HuH-7.5 (cell line): ENCODE results near the gene LHX4.

Source experiments
- DNase-seq: peaks from one replicate; pipeline ENCODE4 v3.0.0; 2011; ENCODE audit warnings: low spot score

LHX4 gene

DNA sequence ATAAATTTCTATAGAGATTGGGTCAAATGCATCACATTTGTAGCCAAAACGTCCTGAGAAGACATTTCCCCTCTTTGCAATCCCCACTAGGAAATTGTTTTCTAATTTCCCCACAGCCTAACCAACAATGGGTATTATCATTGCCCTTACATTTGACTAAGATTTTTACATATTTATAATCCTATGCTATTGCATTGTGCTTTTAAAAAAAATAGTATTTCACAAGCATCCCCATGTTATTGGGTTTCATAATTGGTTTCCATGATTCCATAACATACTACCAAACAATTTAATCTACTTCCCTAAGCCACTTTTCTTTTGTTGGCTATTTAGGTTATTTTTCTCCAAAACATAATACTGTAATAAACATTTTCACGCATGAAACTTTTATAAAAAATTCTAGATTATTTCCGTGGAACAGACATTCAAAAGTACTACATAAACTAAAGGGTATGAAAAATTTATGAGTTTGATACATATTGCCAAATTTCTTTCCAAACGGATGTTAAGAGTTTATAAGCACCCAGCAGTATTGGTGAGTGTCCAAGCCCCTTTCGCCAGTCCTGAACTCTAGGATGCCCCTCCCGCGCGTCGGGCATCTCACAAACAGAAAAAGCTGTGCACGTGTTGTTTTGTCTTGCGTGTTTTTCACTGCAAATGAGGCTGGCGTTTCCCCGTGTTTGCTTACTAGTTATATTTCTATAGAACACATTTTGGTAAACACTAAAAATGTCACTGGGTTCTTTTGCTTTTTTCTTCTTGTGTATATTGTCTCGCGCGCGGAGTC lies 2.0 kb upstream of the LHX4 start:
- DNase-seq = no peak

DNA sequence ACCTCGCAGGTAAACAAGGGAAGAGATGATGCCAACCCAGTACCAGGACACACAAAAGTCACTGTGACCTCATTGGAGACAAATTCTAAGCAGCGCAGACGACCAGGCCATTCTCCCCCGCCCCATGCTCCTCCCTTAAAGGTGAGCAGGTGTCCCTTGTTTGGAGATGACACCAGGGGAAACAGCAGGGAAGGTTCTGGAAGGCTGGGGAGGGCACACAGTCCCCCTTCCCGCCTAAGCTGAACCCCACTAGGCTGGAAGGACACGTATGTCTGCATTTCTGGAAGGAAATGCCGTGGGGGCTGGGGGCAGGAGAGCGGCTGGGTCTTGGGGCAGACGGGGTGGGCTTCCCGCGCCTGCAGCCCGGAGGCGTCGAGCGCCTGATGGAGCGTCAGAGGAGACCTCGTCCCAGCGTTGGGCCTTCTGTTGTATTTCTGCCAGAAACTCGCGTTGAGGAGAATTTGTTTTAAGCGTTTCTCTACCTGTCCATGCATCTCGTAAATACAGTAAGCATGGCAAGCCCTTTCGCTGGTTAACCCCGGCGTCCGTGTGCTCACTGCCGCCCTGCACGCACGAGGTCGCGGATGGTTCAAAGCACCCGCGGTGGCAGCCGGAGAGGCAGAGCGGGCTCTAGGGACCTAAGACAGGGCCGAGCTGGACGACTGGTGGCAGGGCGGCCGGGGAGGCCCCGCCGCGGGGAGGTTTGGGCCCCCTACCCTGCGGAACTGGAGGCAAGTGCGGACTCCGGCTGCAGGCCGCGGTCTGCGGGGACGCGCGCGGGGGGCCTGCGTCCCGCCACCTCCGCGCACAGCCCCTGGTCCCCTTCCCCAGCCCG lies 1.2 kb upstream of the LHX4 start:
- DNase-seq = peak; percentile 68

DNA sequence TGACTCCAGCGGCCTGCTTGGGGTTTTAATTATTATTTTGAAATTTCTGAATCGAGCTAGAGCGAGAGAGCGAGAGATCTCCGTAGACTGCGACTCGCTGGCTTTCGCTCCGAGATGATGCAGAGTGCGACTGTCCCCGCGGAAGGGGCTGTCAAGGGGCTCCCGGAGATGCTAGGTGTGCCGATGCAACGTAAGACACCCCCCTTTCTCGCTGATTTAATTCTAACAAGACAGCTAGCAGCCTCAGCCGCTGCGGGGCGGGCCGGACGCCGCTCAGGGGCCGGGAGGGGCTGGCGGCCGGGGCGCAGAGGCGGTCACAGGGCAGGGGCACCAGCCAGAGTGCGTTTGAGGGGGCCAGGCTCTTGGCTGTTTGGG lies 339 bp downstream of the LHX4 start:
- no peak for DNase-seq

DNA sequence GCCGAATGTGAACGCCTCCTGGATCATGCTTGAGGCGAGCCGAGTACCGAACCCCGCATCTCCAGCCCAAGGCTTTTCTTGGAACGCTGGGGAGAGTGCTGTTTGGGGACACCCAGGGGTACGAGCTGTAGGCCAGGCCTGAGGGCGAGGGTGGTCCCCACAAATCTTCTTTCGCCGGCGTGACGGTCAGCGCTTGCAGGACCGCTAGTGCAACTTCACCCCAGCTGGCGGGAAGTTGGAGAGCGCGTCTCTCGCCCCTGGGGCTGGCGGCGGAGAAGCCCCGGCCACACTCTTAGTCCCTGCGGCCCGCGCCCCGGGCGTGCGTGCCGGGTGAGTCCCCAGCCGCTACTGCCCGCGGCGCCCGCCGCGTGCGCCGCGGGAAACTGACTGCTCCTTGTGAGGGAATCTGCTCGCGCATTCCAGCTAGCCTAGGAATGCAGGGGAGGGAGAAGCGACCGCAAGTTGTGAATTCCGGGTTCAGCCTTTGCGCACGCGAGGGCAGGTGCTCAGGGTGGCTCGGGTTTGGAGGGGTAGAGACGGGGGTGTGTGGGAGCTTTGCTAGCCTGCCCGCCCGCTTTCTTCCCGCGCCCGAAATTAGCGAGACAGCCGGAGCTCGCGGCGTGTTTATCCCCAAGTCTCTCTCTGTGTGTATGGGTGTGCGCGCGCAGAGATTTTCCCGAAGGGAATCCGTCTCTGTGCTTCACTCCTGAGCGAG lies 884 bp downstream of the LHX4 start:
- peak; percentile 54 for DNase-seq

GRCh38 chr1:180231506-180231921 lies 1.4 kb downstream of the LHX4 start:
- peak; percentile 85 for DNase-seq

DNA sequence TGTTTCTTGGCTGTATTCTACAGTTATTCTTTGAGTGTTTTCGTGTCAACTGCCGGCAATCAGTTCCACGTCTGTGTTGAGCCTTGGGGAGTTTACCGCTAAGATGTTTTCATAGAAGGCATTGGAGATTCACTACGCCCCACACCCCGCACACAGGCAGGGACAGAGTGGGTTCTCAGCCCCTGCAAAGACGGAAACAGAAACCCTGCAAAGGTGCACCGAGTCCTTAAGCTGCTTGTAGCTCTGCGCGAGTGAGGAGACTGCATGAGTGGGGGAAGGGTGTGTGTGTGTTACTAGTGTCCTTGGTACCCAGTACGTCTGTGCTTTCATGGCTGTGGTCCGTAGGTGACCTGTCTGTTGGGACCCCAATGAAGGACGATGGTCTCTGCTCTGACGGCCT lies 1.9 kb downstream of the LHX4 start:
- DNase-seq = no peak

DNA sequence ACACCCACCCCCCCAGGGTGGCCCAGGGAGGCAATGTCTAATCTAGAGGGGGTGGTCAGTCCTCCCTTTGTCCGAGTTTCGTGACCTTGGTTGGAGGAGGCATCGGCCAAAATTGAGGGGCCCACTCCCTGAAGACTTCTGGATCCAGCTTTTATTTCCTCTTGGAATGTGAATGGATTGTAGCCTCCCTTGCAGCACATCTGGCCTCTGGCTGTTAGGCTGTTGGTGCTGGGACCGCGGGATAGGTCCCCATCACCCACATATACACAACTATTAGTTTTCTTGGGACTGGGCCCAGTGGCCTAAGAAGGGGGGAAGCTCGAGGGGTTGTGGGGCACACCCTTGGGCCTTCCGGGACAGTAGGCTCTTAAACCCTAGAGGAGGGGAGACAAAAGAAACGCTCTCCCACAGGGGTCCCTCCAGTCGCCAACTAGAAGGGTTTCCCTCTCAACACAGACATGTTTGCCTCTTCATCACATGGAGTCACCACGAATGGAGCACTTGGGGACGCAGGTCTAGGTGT lies 2.5 kb downstream of the LHX4 start:
- no peak for DNase-seq

DNA sequence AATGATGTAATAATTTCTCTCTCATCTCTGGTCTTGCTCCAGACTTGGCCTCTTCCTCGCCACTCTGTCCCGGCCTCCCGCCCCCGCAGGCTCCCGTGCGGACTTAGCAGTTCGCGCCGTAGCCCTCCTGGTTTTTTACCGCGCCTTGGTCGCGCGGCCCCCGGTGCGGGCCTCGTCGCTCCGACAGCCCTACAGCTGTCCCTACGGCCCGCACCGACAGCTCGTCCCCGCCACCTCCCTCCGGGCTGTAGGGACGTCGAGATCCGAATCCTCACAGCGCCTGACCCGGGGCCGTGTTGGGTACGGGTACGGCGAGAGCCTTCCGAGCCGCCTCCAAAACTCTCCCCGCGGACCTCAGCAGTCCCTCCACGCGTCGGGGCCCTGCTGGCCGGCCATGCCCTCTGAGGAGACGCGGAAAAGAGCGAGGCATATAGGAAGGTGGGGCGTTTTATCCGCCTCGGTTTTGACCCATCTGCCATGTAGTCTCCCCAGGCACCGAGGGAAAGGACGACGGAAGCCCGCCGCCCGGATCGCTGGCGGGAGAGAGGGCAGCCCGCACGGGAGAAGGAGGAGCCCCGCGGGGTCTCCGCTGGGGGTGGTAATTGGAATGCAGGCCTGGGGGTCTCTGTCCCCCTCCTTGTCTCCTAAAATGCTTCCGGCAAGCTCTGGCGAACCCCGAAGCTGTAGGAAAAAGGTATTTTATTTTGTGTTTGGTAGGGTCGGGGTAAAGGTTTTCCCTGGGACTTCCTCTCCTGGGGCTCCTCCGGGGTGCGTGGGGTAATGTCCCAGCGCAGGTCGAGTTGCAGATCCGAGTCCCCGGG lies 3.3 kb downstream of the LHX4 start:
- no peak for DNase-seq

GRCh38 chr1:180234369-180235076 lies 4.5 kb downstream of the LHX4 start:
- DNase-seq = peak; percentile 63

DNA sequence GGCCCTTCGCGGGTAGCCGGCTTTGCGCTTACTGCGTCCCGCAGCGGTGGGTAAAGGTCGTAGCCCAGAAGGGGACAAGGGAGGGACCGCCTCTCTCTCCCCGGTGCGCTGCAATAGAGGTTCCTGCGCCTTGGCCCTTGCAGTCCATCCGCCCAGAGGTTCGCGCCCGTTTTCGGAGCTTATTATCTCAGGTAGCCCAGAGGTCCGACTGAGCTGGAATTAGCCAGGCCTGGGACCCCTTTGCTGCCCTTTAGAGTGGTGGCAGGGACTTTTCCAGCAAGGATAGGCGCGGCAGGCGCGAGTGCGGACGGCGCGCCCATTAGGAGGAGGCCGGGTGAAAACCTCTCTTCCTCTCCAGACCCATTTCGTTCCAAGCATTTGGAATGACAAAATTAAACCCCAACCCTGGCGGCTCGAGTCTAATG lies 5.0 kb downstream of the LHX4 start:
- no peak for DNase-seq

DNA sequence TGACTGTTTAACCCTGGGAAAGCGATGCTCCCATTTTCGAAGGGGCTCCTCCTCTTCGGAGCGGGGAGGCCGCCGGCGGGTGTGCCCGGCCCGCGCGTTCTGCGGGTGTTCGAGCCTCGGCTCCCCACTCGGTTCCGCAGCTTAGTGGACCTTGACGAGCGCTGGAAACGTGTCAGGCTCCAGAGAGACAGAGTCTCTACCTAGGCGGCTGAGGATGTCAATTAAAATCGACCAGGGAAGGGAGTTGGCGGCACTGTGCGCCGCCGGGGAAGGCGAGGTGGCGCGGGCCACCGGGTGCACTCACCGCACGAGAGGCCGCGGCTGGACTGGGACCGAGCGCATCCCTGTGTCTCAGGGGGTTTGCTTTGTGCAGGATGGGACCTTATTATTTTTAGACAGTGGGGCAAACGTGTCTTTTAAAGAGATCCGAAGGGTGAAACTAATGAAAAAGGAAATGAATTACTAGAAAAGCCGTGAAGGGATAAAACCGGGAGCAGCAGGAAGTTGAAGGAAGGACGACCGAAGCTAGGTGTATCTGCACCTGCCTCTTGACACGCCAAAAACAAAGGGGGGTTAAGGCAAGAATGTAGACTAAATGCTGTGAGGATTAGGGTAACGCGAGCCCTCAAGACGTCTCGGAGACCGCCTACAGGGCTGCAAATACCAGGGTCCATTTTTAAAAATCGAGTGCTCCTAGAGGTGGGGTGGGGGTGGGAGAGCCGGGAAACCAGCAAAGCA lies 5.6 kb downstream of the LHX4 start:
- DNase-seq = no peak

GRCh38 chr1:180236698-180237509 lies 6.8 kb downstream of the LHX4 start:
- no peak for DNase-seq

DNA sequence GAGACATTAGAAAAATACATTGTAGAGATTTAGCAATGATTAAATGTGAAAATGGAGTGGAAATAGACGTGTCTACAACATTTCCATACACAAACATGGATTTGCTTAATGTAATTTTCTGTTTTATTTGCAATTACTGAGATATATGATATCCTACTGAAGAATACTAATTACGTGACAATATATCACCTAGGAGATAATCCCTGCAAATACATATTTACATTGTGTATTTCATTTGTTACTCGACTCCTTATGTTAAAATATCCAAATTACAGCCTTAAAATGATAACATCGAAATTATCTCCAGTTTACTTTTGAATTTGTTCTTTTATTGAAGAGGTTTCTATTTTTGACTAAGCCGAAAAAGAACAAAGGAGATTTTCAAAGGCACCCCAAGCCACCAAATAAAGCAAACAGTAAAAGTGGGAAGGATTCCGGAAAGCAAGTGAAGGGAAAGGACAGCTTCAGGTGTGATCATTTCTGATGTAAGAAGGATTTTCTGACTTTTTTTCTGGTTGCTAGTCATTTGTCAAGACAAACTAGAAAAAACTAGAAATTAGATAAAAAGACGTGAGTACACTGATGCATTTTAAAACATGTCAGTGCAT lies 7.9 kb downstream of the LHX4 start:
- DNase-seq = no peak

DNA sequence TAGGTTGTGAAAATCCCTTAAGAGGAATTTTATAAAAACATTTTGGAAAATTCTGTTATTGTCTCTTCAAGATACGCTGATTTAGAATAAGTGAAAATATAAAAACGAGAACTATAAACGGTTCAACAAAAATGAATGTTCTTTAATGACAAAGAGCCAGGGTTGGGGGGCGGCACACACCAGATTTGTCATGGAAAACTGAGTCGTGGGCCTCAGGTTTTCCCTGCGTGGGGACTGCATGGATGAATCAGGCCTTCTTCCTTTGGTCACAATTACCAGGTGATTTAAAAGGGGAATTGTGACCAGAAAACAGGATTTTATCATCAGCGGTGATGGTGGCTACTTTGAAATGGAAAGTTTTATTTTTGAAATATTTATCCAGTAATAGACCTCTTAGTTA lies 8.6 kb downstream of the LHX4 start:
- DNase-seq = no peak

- DNase-seq = no peak
Observed at GRCh38 chr1:180239145-180240096, 9.4 kb downstream of the LHX4 start.

DNA sequence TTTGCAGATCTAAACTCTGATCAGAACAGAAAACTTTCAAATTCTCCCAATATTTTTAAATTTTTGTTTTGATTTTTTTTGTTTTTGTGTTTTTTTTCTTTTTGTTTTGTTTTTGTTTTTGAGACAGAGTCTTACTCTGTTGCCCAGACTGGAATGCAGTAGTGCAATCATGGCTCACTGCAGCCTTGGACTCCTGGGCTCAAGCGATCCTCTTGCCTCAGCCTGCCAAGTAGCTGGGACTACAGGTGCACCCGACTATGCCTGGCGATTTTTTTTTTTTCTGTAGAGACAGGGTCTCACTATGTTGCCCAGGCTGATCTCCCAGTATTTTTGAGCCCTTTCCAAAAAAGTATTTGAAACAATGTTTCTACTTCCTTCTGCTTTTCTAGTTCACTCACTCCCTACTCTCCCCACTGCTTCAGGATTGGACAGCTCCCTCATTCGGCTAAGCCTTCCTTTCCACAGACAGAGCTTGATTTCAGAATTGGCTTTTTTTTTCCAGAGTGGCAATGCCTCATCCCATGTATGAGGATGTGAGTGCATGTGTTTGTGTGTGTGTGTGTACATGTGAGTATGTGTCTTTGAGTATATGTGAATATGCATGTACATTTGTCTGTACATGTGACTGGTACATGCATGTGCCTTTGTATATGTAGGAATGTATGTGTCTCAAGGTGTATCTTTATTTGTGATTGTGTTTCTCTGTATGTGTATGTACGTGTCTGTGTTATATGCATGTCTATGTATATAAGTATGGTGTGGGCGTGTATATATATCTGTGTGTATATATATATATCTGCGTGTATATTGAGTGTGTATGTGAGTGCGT lies 11.9 kb downstream of the LHX4 start:
- DNase-seq = no peak
